SU-DHL-6 (cell line): ENCODE results near the gene GABBR1.

Experiments
- EZH2phosphoT487 ChIP-seq: fragments of 200-600 bp; sonication (generic), shearing (Covaris generic); conservative IDR thresholded peaks from 2 replicates; pipeline ENCODE4 v1.6.1; 2018; ENCODE audit warnings: mild to moderate bottlenecking, antibody characterized with exemption, low read length, moderate library complexity, mixed read lengths
- TF ChIP-seq, protein P1 (sequence below): fragments of 200-600 bp; sonication (generic); IDR thresholded peaks from one replicate; pipeline ENCODE4 v1.5.1; 2017; ENCODE audit warnings: antibody characterized with exemption, mild to moderate bottlenecking, low read length, moderate library complexity; ENCODE audit not compliant: insufficient read depth, poor library complexity, severe bottlenecking

- TF ChIP-seq, protein P1, sequence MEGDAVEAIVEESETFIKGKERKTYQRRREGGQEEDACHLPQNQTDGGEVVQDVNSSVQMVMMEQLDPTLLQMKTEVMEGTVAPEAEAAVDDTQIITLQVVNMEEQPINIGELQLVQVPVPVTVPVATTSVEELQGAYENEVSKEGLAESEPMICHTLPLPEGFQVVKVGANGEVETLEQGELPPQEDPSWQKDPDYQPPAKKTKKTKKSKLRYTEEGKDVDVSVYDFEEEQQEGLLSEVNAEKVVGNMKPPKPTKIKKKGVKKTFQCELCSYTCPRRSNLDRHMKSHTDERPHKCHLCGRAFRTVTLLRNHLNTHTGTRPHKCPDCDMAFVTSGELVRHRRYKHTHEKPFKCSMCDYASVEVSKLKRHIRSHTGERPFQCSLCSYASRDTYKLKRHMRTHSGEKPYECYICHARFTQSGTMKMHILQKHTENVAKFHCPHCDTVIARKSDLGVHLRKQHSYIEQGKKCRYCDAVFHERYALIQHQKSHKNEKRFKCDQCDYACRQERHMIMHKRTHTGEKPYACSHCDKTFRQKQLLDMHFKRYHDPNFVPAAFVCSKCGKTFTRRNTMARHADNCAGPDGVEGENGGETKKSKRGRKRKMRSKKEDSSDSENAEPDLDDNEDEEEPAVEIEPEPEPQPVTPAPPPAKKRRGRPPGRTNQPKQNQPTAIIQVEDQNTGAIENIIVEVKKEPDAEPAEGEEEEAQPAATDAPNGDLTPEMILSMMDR, result no peak
- TF ChIP-seq EZH2phosphoT487, result no peak
These were observed 36.5 kb downstream of the GABBR1 start for GRCh38 chr6:29596381-29596900.
